GM18858 (cell line): Measurements from ENCODE around the gene SMARCAL1.

Experiments
- ATAC-seq: cut with Tn5 transposase; IDR thresholded peaks from one replicate; pipeline ENCODE4 v1.9.1; 2021; ENCODE audit not compliant: unreplicated experiment

SMARCAL1 gene

GRCh38 chr2:216522892-216523502 is 110.7 kb downstream of the SMARCAL1 start:
- no peak for ATAC-seq

GRCh38 chr2:216525972-216526371 is 113.7 kb downstream of the SMARCAL1 start:
- no peak for ATAC-seq

- no peak for ATAC-seq
These were observed 114.7 kb downstream of the SMARCAL1 start for GRCh38 chr2:216526939-216527338.

GRCh38 chr2:216527600-216527999 is 115.3 kb downstream of the SMARCAL1 start:
- no peak for ATAC-seq

GRCh38 chr2:216532562-216532961 is 120.3 kb downstream of the SMARCAL1 start:
- no peak for ATAC-seq
